Measurements from ENCODE around the gene SPPL2C. TPM values are rescaled to one million over a fixed set of nuclear protein-coding genes. Genes with fewer than 3 reads are reported as not detected.

The SPPL2C gene
- polyA plus RNA-seq, 2 donors: not detected

GRCh38 chr17:45826919-45827588 lies 17.6 kb upstream of the SPPL2C start:
- Histone ChIP-seq H3K27ac (ENCODE audit: low read depth in 2 of 2, low read length in 1 of 2) (no peak overlapping the region), H3K9me3 (ENCODE audit: control insufficient read depth in 2 of 2, insufficient read depth in 1 of 2, low read depth in 1 of 2, low read length in 1 of 2) (no peaks in the 10 kb centered on the region)

GRCh38 chr17:45828171-45828570 lies 16.5 kb upstream of the SPPL2C start:
- Histone ChIP-seq H3K4me3 (ENCODE audit: low read depth in 1 of 2, low read length in 2 of 2) (no peak overlapping the region), H3K36me3 (ENCODE audit: control insufficient read depth in 2 of 2, insufficient read depth in 2 of 2, low read length in 1 of 2) (no peaks in the 10 kb centered on the region), H3K27me3 (ENCODE audit: control insufficient read depth in 1 of 2, insufficient read depth in 2 of 2, low read length in 2 of 2) (no peaks in the 10 kb centered on the region), H3K27ac (ENCODE audit: low read depth in 2 of 2, low read length in 1 of 2) (no peak overlapping the region), H3K9me3 (ENCODE audit: control insufficient read depth in 2 of 2, insufficient read depth in 1 of 2, low read depth in 1 of 2, low read length in 1 of 2) (no peaks in the 10 kb centered on the region), H3K4me1 (ENCODE audit: control insufficient read depth in 2 of 2, insufficient read depth in 2 of 2, low read length in 1 of 2) (no peaks in the 10 kb centered on the region)
- WGBS, 2 donors: 66 to 68% methylated on average over 9 of the region's 9 CpGs

More at GRCh38 chr17:45826919-45827588, 17.6 kb upstream of the SPPL2C start:
- WGBS, 2 donors: 87 to 88% methylated on average over 16 of the region's 16 CpGs
- Histone ChIP-seq H3K27me3 (ENCODE audit: control insufficient read depth in 1 of 2, insufficient read depth in 2 of 2, low read length in 2 of 2) (no peaks in the 10 kb centered on the region), H3K4me1 (ENCODE audit: control insufficient read depth in 2 of 2, insufficient read depth in 2 of 2, low read length in 1 of 2) (no peaks in the 10 kb centered on the region), H3K36me3 (ENCODE audit: control insufficient read depth in 2 of 2, insufficient read depth in 2 of 2, low read length in 1 of 2) (no peaks in the 10 kb centered on the region), H3K4me3 (ENCODE audit: low read depth in 1 of 2, low read length in 2 of 2) (no peak overlapping the region)

- WGBS, 2 donors: 62 to 70% methylated on average over 15 of the region's 15 CpGs
- Histone ChIP-seq H3K36me3 (ENCODE audit: control insufficient read depth in 2 of 2, insufficient read depth in 2 of 2, low read length in 1 of 2) (no peaks in the 10 kb centered on the region), H3K9me3 (ENCODE audit: control insufficient read depth in 2 of 2, insufficient read depth in 1 of 2, low read depth in 1 of 2, low read length in 1 of 2) (no peaks in the 10 kb centered on the region), H3K4me1 (ENCODE audit: control insufficient read depth in 2 of 2, insufficient read depth in 2 of 2, low read length in 1 of 2) (no peaks in the 10 kb centered on the region), H3K4me3 (ENCODE audit: low read depth in 1 of 2, low read length in 2 of 2) (no peak overlapping the region), H3K27ac (ENCODE audit: low read depth in 2 of 2, low read length in 1 of 2) (no peak overlapping the region), H3K27me3 (ENCODE audit: control insufficient read depth in 1 of 2, insufficient read depth in 2 of 2, low read length in 2 of 2) (no peaks in the 10 kb centered on the region)
These were observed 16.0 kb upstream of the SPPL2C start for GRCh38 chr17:45828582-45829133.

- no peaks in the 10 kb centered on the region for H3K9me3 ChIP-seq (ENCODE audit: control insufficient read depth in 2 of 2, insufficient read depth in 1 of 2, low read depth in 1 of 2, low read length in 1 of 2)
- no peaks in the 10 kb centered on the region for H3K4me1 ChIP-seq (ENCODE audit: control insufficient read depth in 2 of 2, insufficient read depth in 2 of 2, low read length in 1 of 2)
- H3K27ac ChIP-seq (ENCODE audit: low read depth in 2 of 2, low read length in 1 of 2): no peak overlapping the region
- 35 to 43% methylated on average over 6 of the region's 6 CpGs for WGBS, 2 donors
- H3K27me3 ChIP-seq (ENCODE audit: control insufficient read depth in 1 of 2, insufficient read depth in 2 of 2, low read length in 2 of 2): no peaks in the 10 kb centered on the region
- no peaks in the 10 kb centered on the region for H3K36me3 ChIP-seq (ENCODE audit: control insufficient read depth in 2 of 2, insufficient read depth in 2 of 2, low read length in 1 of 2)
- no peak overlapping the region for H3K4me3 ChIP-seq (ENCODE audit: low read depth in 1 of 2, low read length in 2 of 2)
These were observed 10.8 kb upstream of the SPPL2C start for GRCh38 chr17:45833920-45834319.

GRCh38 chr17:45834471-45835396 lies 9.9 kb upstream of the SPPL2C start:
- Histone ChIP-seq H3K4me1 (ENCODE audit: control insufficient read depth in 2 of 2, insufficient read depth in 2 of 2, low read length in 1 of 2) (no peaks in the 10 kb centered on the region), H3K27ac (ENCODE audit: low read depth in 2 of 2, low read length in 1 of 2) (no peak overlapping the region), H3K9me3 (ENCODE audit: control insufficient read depth in 2 of 2, insufficient read depth in 1 of 2, low read depth in 1 of 2, low read length in 1 of 2) (no peaks in the 10 kb centered on the region), H3K4me3 (ENCODE audit: low read depth in 1 of 2, low read length in 2 of 2) (no peak overlapping the region), H3K27me3 (ENCODE audit: control insufficient read depth in 1 of 2, insufficient read depth in 2 of 2, low read length in 2 of 2) (no peaks in the 10 kb centered on the region), H3K36me3 (ENCODE audit: control insufficient read depth in 2 of 2, insufficient read depth in 2 of 2, low read length in 1 of 2) (no peaks in the 10 kb centered on the region)
- 78 to 81% methylated on average over 26 of the region's 26 CpGs for WGBS, 2 donors

GRCh38 chr17:45835481-45835880 lies 9.2 kb upstream of the SPPL2C start:
- Histone ChIP-seq H3K9me3 (ENCODE audit: control insufficient read depth in 2 of 2, insufficient read depth in 1 of 2, low read depth in 1 of 2, low read length in 1 of 2) (no peaks in the 10 kb centered on the region), H3K4me1 (ENCODE audit: control insufficient read depth in 2 of 2, insufficient read depth in 2 of 2, low read length in 1 of 2) (no peaks in the 10 kb centered on the region), H3K36me3 (ENCODE audit: control insufficient read depth in 2 of 2, insufficient read depth in 2 of 2, low read length in 1 of 2) (no peaks in the 10 kb centered on the region), H3K27ac (ENCODE audit: low read depth in 2 of 2, low read length in 1 of 2) (no peak overlapping the region), H3K27me3 (ENCODE audit: control insufficient read depth in 1 of 2, insufficient read depth in 2 of 2, low read length in 2 of 2) (no peaks in the 10 kb centered on the region), H3K4me3 (ENCODE audit: low read depth in 1 of 2, low read length in 2 of 2) (no peak overlapping the region)
- 79 to 84% methylated on average over 5 of the region's 5 CpGs for WGBS, 2 donors

- Histone ChIP-seq H3K27me3 (ENCODE audit: control insufficient read depth in 1 of 2, insufficient read depth in 2 of 2, low read length in 2 of 2) (no peaks in the 10 kb centered on the region), H3K4me1 (ENCODE audit: control insufficient read depth in 2 of 2, insufficient read depth in 2 of 2, low read length in 1 of 2) (no peaks in the 10 kb centered on the region), H3K27ac (ENCODE audit: low read depth in 2 of 2, low read length in 1 of 2) (no peak overlapping the region), H3K9me3 (ENCODE audit: control insufficient read depth in 2 of 2, insufficient read depth in 1 of 2, low read depth in 1 of 2, low read length in 1 of 2) (no peaks in the 10 kb centered on the region), H3K36me3 (ENCODE audit: control insufficient read depth in 2 of 2, insufficient read depth in 2 of 2, low read length in 1 of 2) (no peaks in the 10 kb centered on the region), H3K4me3 (ENCODE audit: low read depth in 1 of 2, low read length in 2 of 2) (no peak overlapping the region)
- WGBS, 2 donors: 69 to 70% methylated on average over 20 of the region's 20 CpGs
These were observed 8.3 kb upstream of the SPPL2C start for GRCh38 chr17:45836047-45837044.

GRCh38 chr17:45837187-45837586 lies 7.5 kb upstream of the SPPL2C start:
- no peak overlapping the region for H3K4me3 ChIP-seq (ENCODE audit: low read depth in 1 of 2, low read length in 2 of 2)
- no peaks in the 10 kb centered on the region for H3K27me3 ChIP-seq (ENCODE audit: control insufficient read depth in 1 of 2, insufficient read depth in 2 of 2, low read length in 2 of 2)
- no peaks in the 10 kb centered on the region for H3K36me3 ChIP-seq (ENCODE audit: control insufficient read depth in 2 of 2, insufficient read depth in 2 of 2, low read length in 1 of 2)
- no peaks in the 10 kb centered on the region for H3K9me3 ChIP-seq (ENCODE audit: control insufficient read depth in 2 of 2, insufficient read depth in 1 of 2, low read depth in 1 of 2, low read length in 1 of 2)
- no peak overlapping the region for H3K27ac ChIP-seq (ENCODE audit: low read depth in 2 of 2, low read length in 1 of 2)
- 57 to 58% methylated on average over 8 to 10 of the region's 10 CpGs for WGBS, 2 donors
- H3K4me1 ChIP-seq (ENCODE audit: control insufficient read depth in 2 of 2, insufficient read depth in 2 of 2, low read length in 1 of 2): no peaks in the 10 kb centered on the region

- WGBS, 2 donors: 88 to 91% methylated on average over 9 of the region's 9 CpGs
- no peaks in the 10 kb centered on the region for H3K27me3 ChIP-seq (ENCODE audit: control insufficient read depth in 1 of 2, insufficient read depth in 2 of 2, low read length in 2 of 2)
These were observed 7.1 kb upstream of the SPPL2C start for GRCh38 chr17:45837603-45838002.

More at GRCh38 chr17:45837603-45838002, 7.1 kb upstream of the SPPL2C start:
- no peaks in the 10 kb centered on the region for H3K4me1 ChIP-seq (ENCODE audit: control insufficient read depth in 2 of 2, insufficient read depth in 2 of 2, low read length in 1 of 2)
- no peak overlapping the region for H3K4me3 ChIP-seq (ENCODE audit: low read depth in 1 of 2, low read length in 2 of 2)
- H3K36me3 ChIP-seq (ENCODE audit: control insufficient read depth in 2 of 2, insufficient read depth in 2 of 2, low read length in 1 of 2): no peaks in the 10 kb centered on the region
- H3K9me3 ChIP-seq (ENCODE audit: control insufficient read depth in 2 of 2, insufficient read depth in 1 of 2, low read depth in 1 of 2, low read length in 1 of 2): no peaks in the 10 kb centered on the region
- H3K27ac ChIP-seq (ENCODE audit: low read depth in 2 of 2, low read length in 1 of 2): no peak overlapping the region

Measured in esophagus (tissue), 2 donors.